ENCODE results near the gene OAS3.

OAS3 gene

GRCh38 chr12:112971248-112971647, 33.0 kb downstream of the OAS3 start:
- peaks cover 5% of the 10 kb centered on the region; the same call in 1 of the 2 replicates for H3F3A ChIP-seq (ENCODE audit: control insufficient read depth, insufficient read depth)
- H3K4me2 ChIP-seq (ENCODE audit: low read length), result peak overlapping the region; percentile 1; the same call in 1 of the 2 replicates
- no peaks in the 10 kb centered on the region for H4K20me1 ChIP-seq (ENCODE audit: control insufficient read depth, insufficient read depth, low read depth, low read length)
- H3K4me1 ChIP-seq (ENCODE audit: control insufficient read depth, low read length), result peaks cover 23% of the 10 kb centered on the region
- no peaks in the 10 kb centered on the region for H3K79me2 ChIP-seq (ENCODE audit: control insufficient read depth, low read length)
- no peaks in the 10 kb centered on the region for H3K36me3 ChIP-seq (ENCODE audit: control insufficient read depth, low read length)
- H3K27ac ChIP-seq (ENCODE audit: low read depth, low read length), result no peak overlapping the region
- no peaks in the 10 kb centered on the region for H3K9me2 ChIP-seq (replicated peaks; ENCODE audit: control insufficient read depth, low read length)
- H3K4me3 ChIP-seq (ENCODE audit: low read length), result no peak overlapping the region
- no peaks in the 10 kb centered on the region for H3K9me3 ChIP-seq (ENCODE audit: control insufficient read depth, insufficient read depth, low read length)
- TF ChIP-seq CTCF (IDR thresholded peaks at IDR 0.05; ENCODE audit: low read depth, low read length, poor library complexity, severe bottlenecking), result no peak
- TF ChIP-seq EZH2phosphoT487 (IDR thresholded peaks at IDR 0.05; ENCODE audit: borderline replicate concordance, low read length), result no peak
- no peaks in the 10 kb centered on the region for H3K27me3 ChIP-seq (ENCODE audit: control insufficient read depth, low read length)

GRCh38 chr12:112973011-112973735, 34.9 kb downstream of the OAS3 start:
- H3K4me3 ChIP-seq (ENCODE audit: low read length), result no peak overlapping the region
- H3K9me3 ChIP-seq (ENCODE audit: control insufficient read depth, insufficient read depth, low read length), result no peaks in the 10 kb centered on the region
- H3K36me3 ChIP-seq (ENCODE audit: control insufficient read depth, low read length), result no peaks in the 10 kb centered on the region
- H3K4me2 ChIP-seq (ENCODE audit: low read length), result no peak overlapping the region
- H3K9me2 ChIP-seq (replicated peaks; ENCODE audit: control insufficient read depth, low read length), result no peaks in the 10 kb centered on the region
- peaks cover 5% of the 10 kb centered on the region; the same call in 1 of the 2 replicates for H3F3A ChIP-seq (ENCODE audit: control insufficient read depth, insufficient read depth)
- no peaks in the 10 kb centered on the region for H4K20me1 ChIP-seq (ENCODE audit: control insufficient read depth, insufficient read depth, low read depth, low read length)
- TF ChIP-seq CTCF (IDR thresholded peaks at IDR 0.05; ENCODE audit: low read depth, low read length, poor library complexity, severe bottlenecking) (no peak), EZH2phosphoT487 (IDR thresholded peaks at IDR 0.05; ENCODE audit: borderline replicate concordance, low read length) (no peak)
- H3K27ac ChIP-seq (ENCODE audit: low read depth, low read length), result no peak overlapping the region
- peaks cover 31% of the 10 kb centered on the region for H3K4me1 ChIP-seq (ENCODE audit: control insufficient read depth, low read length)
- no peaks in the 10 kb centered on the region for H3K79me2 ChIP-seq (ENCODE audit: control insufficient read depth, low read length)
- H3K27me3 ChIP-seq (ENCODE audit: control insufficient read depth, low read length), result no peaks in the 10 kb centered on the region

GRCh38 chr12:112973818-112974231, 35.6 kb downstream of the OAS3 start:
- H3K9me3 ChIP-seq (ENCODE audit: control insufficient read depth, insufficient read depth, low read length), result no peaks in the 10 kb centered on the region
- H3K27me3 ChIP-seq (ENCODE audit: control insufficient read depth, low read length), result no peaks in the 10 kb centered on the region
- no peaks in the 10 kb centered on the region for H3K9me2 ChIP-seq (replicated peaks; ENCODE audit: control insufficient read depth, low read length)
- no peaks in the 10 kb centered on the region for H3K36me3 ChIP-seq (ENCODE audit: control insufficient read depth, low read length)
- H3K4me1 ChIP-seq (ENCODE audit: control insufficient read depth, low read length), result peaks cover 38% of the 10 kb centered on the region
- TF ChIP-seq EZH2phosphoT487 (IDR thresholded peaks at IDR 0.05; ENCODE audit: borderline replicate concordance, low read length), result no peak
- no peak for TF ChIP-seq CTCF (IDR thresholded peaks at IDR 0.05; ENCODE audit: low read depth, low read length, poor library complexity, severe bottlenecking)
- H3F3A ChIP-seq (ENCODE audit: control insufficient read depth, insufficient read depth), result peaks cover 5% of the 10 kb centered on the region; the same call in 1 of the 2 replicates
- no peaks in the 10 kb centered on the region for H4K20me1 ChIP-seq (ENCODE audit: control insufficient read depth, insufficient read depth, low read depth, low read length)
- no peak overlapping the region for H3K4me2 ChIP-seq (ENCODE audit: low read length)
- H3K27ac ChIP-seq (ENCODE audit: low read depth, low read length), result no peak overlapping the region
- no peak overlapping the region for H3K4me3 ChIP-seq (ENCODE audit: low read length)
- no peaks in the 10 kb centered on the region for H3K79me2 ChIP-seq (ENCODE audit: control insufficient read depth, low read length)

Measured in DOHH2 (cell line).